A549 (cell line): ENCODE results near the gene NDUFA13.

Source experiments
- BHLHE40 ChIP-seq: IDR thresholded peaks from 2 replicates; pipeline ENCODE4 v1.6.1; 2012; ENCODE audit warnings: low read depth, low read length, inconsistent platforms
- CBX8 ChIP-seq: fragments of 200-600 bp; sonication (generic); IDR thresholded peaks from 2 replicates; pipeline ENCODE4 v1.6.1; 2016
- CHD2 ChIP-seq: fragments of 150-350 bp; IDR thresholded peaks from 2 replicates; pipeline ENCODE4 v1.6.1; 2014; ENCODE audit warnings: low read length; ENCODE audit not compliant: partially characterized antibody
- MAZ ChIP-seq: fragments of 150-350 bp; IDR thresholded peaks from 2 replicates; pipeline ENCODE4 v1.6.1; 2014; ENCODE audit warnings: antibody characterized with exemption, low read depth, low read length, borderline replicate concordance
- NFE2L2 ChIP-seq: fragments of 150-350 bp; conservative IDR thresholded peaks from 2 replicates; pipeline ENCODE4 v1.6.1; 2014; ENCODE audit warnings: low read length
- POLR2A ChIP-seq: IDR thresholded peaks from 2 replicates; pipeline ENCODE4 v1.6.1; 2012; ENCODE audit warnings: mild to moderate bottlenecking, low read length
- RCOR1 ChIP-seq: fragments of 150-350 bp; IDR thresholded peaks from 2 replicates; pipeline ENCODE4 v1.6.1; 2014; ENCODE audit warnings: antibody characterized with exemption, low read length, low read depth
- RFX5 ChIP-seq: fragments of 450-650 bp; IDR thresholded peaks from 2 replicates; pipeline ENCODE4 v1.7.1; 2014; ENCODE audit warnings: antibody characterized with exemption, mild to moderate bottlenecking, moderate library complexity
- RNF2 ChIP-seq: fragments of 200-600 bp; sonication (generic); IDR thresholded peaks from 2 replicates; pipeline ENCODE4 v1.6.1; 2016; ENCODE audit warnings: low read depth, mild to moderate bottlenecking, antibody characterized with exemption, moderate library complexity, borderline replicate concordance
- ZC3H11A ChIP-seq: fragments of 450-650 bp; IDR thresholded peaks from 2 replicates; pipeline ENCODE4 v1.6.1; 2014; ENCODE audit warnings: antibody characterized with exemption, mild to moderate bottlenecking
- TF ChIP-seq, protein P1 (sequence below): fragments of >200 bp; sonication (Bioruptor Twin); formaldehyde crosslinking; IDR thresholded peaks from 3 replicates; pipeline ENCODE4 v1.5.1; 2016
- TF ChIP-seq, protein P2 (sequence below): fragments of 200-600 bp; sonication (generic); IDR thresholded peaks from 2 replicates; pipeline ENCODE4 v1.6.1; 2016; ENCODE audit warnings: antibody characterized with exemption, mild to moderate bottlenecking, moderate library complexity

DNA sequence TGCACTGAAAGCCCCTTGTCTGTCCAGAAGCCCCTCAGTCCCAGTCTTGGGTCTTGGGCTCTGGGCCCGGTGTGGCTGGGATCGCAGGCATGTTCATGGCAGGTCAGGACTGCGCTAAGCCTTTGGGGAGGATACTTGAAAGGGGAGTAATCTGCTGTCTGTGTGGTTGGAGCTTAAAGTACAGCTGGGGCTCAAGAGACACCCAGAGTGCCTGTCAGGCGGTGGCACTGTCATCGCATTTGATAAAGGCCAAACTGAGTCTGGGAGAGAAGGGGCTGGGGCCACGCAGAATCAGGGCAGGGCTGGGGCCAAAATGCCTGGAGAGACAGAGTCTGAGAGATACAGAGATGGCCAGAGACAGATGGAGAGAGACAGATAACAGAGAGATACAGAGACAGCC, 17.8 kb downstream of the NDUFA13 start:
- TF ChIP-seq, protein P1, sequence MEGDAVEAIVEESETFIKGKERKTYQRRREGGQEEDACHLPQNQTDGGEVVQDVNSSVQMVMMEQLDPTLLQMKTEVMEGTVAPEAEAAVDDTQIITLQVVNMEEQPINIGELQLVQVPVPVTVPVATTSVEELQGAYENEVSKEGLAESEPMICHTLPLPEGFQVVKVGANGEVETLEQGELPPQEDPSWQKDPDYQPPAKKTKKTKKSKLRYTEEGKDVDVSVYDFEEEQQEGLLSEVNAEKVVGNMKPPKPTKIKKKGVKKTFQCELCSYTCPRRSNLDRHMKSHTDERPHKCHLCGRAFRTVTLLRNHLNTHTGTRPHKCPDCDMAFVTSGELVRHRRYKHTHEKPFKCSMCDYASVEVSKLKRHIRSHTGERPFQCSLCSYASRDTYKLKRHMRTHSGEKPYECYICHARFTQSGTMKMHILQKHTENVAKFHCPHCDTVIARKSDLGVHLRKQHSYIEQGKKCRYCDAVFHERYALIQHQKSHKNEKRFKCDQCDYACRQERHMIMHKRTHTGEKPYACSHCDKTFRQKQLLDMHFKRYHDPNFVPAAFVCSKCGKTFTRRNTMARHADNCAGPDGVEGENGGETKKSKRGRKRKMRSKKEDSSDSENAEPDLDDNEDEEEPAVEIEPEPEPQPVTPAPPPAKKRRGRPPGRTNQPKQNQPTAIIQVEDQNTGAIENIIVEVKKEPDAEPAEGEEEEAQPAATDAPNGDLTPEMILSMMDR = no peak
- TF ChIP-seq BHLHE40 (no peak), ZC3H11A (no peak), POLR2A (no peak), CHD2 (no peak), RFX5 (no peak), MAZ (no peak), RCOR1 (no peak), RNF2 (no peak), NFE2L2 (no peak), CBX8 (no peak)
- TF ChIP-seq, protein P2, sequence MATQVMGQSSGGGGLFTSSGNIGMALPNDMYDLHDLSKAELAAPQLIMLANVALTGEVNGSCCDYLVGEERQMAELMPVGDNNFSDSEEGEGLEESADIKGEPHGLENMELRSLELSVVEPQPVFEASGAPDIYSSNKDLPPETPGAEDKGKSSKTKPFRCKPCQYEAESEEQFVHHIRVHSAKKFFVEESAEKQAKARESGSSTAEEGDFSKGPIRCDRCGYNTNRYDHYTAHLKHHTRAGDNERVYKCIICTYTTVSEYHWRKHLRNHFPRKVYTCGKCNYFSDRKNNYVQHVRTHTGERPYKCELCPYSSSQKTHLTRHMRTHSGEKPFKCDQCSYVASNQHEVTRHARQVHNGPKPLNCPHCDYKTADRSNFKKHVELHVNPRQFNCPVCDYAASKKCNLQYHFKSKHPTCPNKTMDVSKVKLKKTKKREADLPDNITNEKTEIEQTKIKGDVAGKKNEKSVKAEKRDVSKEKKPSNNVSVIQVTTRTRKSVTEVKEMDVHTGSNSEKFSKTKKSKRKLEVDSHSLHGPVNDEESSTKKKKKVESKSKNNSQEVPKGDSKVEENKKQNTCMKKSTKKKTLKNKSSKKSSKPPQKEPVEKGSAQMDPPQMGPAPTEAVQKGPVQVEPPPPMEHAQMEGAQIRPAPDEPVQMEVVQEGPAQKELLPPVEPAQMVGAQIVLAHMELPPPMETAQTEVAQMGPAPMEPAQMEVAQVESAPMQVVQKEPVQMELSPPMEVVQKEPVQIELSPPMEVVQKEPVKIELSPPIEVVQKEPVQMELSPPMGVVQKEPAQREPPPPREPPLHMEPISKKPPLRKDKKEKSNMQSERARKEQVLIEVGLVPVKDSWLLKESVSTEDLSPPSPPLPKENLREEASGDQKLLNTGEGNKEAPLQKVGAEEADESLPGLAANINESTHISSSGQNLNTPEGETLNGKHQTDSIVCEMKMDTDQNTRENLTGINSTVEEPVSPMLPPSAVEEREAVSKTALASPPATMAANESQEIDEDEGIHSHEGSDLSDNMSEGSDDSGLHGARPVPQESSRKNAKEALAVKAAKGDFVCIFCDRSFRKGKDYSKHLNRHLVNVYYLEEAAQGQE = no peak
